Epithelial cell of proximal tubule (primary cell): ENCODE data around the gene SRRM5. TPM values are rescaled to one million over a fixed set of nuclear protein-coding genes. Genes with fewer than 3 reads are reported as not detected.

Experiments used
- DNase-seq: peaks from one replicate; pipeline ENCODE4 v3.0.0-alpha.2; 2011; ENCODE audit warnings: low read depth
- H3K4me3 ChIP-seq: 2 replicates; pipeline ENCODE4 v1.5.1; 2011; ENCODE audit warnings: low read depth, mild to moderate bottlenecking, low read length
- CTCF ChIP-seq: conservative IDR thresholded peaks from 2 replicates; pipeline ENCODE4 v1.5.1; 2012; ENCODE audit warnings: low read depth, mild to moderate bottlenecking, low read length
- total RNA-seq: library from RNA; depleted of rRNA; stranded (reverse); fragments of >200 nt; gene quantifications from 2 replicates; pipeline ENCODE4 v1.2.3, GENCODE V29; 2015

Gene SRRM5
- total RNA-seq, 1 donor from 2014 or later: 0.12 TPM

GRCh38 chr19:43624933-43625332 lies 13.0 kb downstream of the SRRM5 start:
- TF ChIP-seq CTCF: no peak
- no peak for DNase-seq
- no peak overlapping the region for H3K4me3 ChIP-seq

- no peak overlapping the region for H3K4me3 ChIP-seq
- TF ChIP-seq CTCF: no peak
- no peak for DNase-seq
These were observed 14.2 kb downstream of the SRRM5 start for GRCh38 chr19:43625918-43626579.

GRCh38 chr19:43626838-43627237 lies 14.9 kb downstream of the SRRM5 start:
- no peak for DNase-seq
- no peak for TF ChIP-seq CTCF
- no peak overlapping the region for H3K4me3 ChIP-seq

GRCh38 chr19:43628646-43629326 lies 16.9 kb downstream of the SRRM5 start:
- no peak for TF ChIP-seq CTCF
- H3K4me3 ChIP-seq: no peak overlapping the region
- no peak for DNase-seq

GRCh38 chr19:43631491-43631890 lies 19.6 kb downstream of the SRRM5 start:
- TF ChIP-seq CTCF: no peak
- no peak for DNase-seq
- H3K4me3 ChIP-seq: no peak overlapping the region

- DNase-seq: no peak
- no peak overlapping the region for H3K4me3 ChIP-seq
- no peak for TF ChIP-seq CTCF
These were observed 21.6 kb downstream of the SRRM5 start for GRCh38 chr19:43633520-43633919.

- H3K4me3 ChIP-seq: no peak overlapping the region
- DNase-seq: no peak
- TF ChIP-seq CTCF: no peak
These were observed 22.2 kb downstream of the SRRM5 start for GRCh38 chr19:43634068-43634467.
